Left ventricle myocardium inferior (tissue), 1 donor: ENCODE measurements around the gene PRKG1. TPM values are rescaled to one million over a fixed set of nuclear protein-coding genes. Genes with fewer than 3 reads are reported as not detected.

Experiments
- DNase-seq: peaks from one replicate; pipeline ENCODE4 v3.0.0-alpha.2; 2020
- H3K27ac ChIP-seq: fragments of 200-600 bp; replicated peaks from 2 replicates; pipeline ENCODE4 v1.8.0; 2021
- H3K27me3 ChIP-seq: fragments of 200-600 bp; 2 replicates; pipeline ENCODE4 v1.8.0; 2021; ENCODE audit warnings: low read depth
- H3K36me3 ChIP-seq: fragments of 200-600 bp; 2 replicates; pipeline ENCODE4 v1.8.0; 2021
- H3K4me1 ChIP-seq: fragments of 200-600 bp; 2 replicates; pipeline ENCODE4 v1.8.0; 2021
- H3K4me3 ChIP-seq: fragments of 200-600 bp; 2 replicates; pipeline ENCODE4 v1.8.0; 2021; ENCODE audit warnings: mild to moderate bottlenecking, moderate library complexity
- H3K9me3 ChIP-seq: fragments of 200-600 bp; replicated peaks from 2 replicates; pipeline ENCODE4 v1.8.0; 2021
- CTCF ChIP-seq: fragments of 200-600 bp; IDR thresholded peaks from 2 replicates; pipeline ENCODE4 v1.8.0; 2021; ENCODE audit warnings: antibody characterized with exemption, mild to moderate bottlenecking, borderline replicate concordance
- intact Hi-C: fragments of 100-400 bp; cut with micrococcal nuclease; formaldehyde crosslinking; loops from one replicate; pipeline ENCODE4 v1.11.0; 2022
- total RNA-seq: library from RNA; stranded (reverse); fragmentation: NEBNext Ultra II Directional; extraction: Animal tissue kit (Norgen Biotek cat#: 25700); gene quantifications from one replicate; pipeline ENCODE4 v1.2.1, GENCODE V29; 2021
- donor health status: DM: no; HTN: yes; CAD: no; lungs with severe emphysema.

The PRKG1 gene
- total RNA-seq, 1 donor from 2014 or later = 38.9 TPM

GRCh38 chr10:52248697-52249306, 1174.5 kb downstream of the PRKG1 start:
- H3K36me3 ChIP-seq = no peaks in the 10 kb centered on the region
- H3K4me3 ChIP-seq = no peak overlapping the region
- no peaks in the 10 kb centered on the region for H3K27me3 ChIP-seq
- TF ChIP-seq CTCF = no peak
- intact Hi-C loops = no loop called here
- no peak overlapping the region for H3K27ac ChIP-seq
- no peak for DNase-seq
- H3K9me3 ChIP-seq = no peaks in the 10 kb centered on the region
- peaks cover 22% of the 10 kb centered on the region for H3K4me1 ChIP-seq

GRCh38 chr10:52249850-52250395, 1175.6 kb downstream of the PRKG1 start:
- H3K9me3 ChIP-seq = no peaks in the 10 kb centered on the region
- intact Hi-C loops = no loop called here
- no peaks in the 10 kb centered on the region for H3K27me3 ChIP-seq
- TF ChIP-seq CTCF = no peak
- no peak overlapping the region for H3K4me3 ChIP-seq
- H3K4me1 ChIP-seq = peaks cover 22% of the 10 kb centered on the region
- H3K27ac ChIP-seq = peak overlapping the region; percentile 42
- no peak for DNase-seq
- no peaks in the 10 kb centered on the region for H3K36me3 ChIP-seq

GRCh38 chr10:52250510-52250909, 1176.2 kb downstream of the PRKG1 start:
- Histone ChIP-seq H3K4me3 (no peak overlapping the region), H3K27me3 (no peaks in the 10 kb centered on the region)
- intact Hi-C loops = no loop called here

GRCh38 chr10:52252307-52252706, 1178.0 kb downstream of the PRKG1 start:
- TF ChIP-seq CTCF = no peak

More at GRCh38 chr10:52250510-52250909, 1176.2 kb downstream of the PRKG1 start:
- no peak for DNase-seq
- peak overlapping the region; percentile 42 for H3K27ac ChIP-seq
- no peaks in the 10 kb centered on the region for H3K36me3 ChIP-seq
- peaks cover 22% of the 10 kb centered on the region for H3K4me1 ChIP-seq
- no peaks in the 10 kb centered on the region for H3K9me3 ChIP-seq
- no peak for TF ChIP-seq CTCF

GRCh38 chr10:52256832-52257691, 1182.8 kb downstream of the PRKG1 start:
- TF ChIP-seq CTCF = no peak
- no peaks in the 10 kb centered on the region for H3K36me3 ChIP-seq
- intact Hi-C loops = no loop called here

More at GRCh38 chr10:52252307-52252706, 1178.0 kb downstream of the PRKG1 start:
- no peak for DNase-seq
- intact Hi-C loops = no loop called here
- Histone ChIP-seq H3K4me1 (peaks cover 22% of the 10 kb centered on the region), H3K36me3 (no peaks in the 10 kb centered on the region), H3K27me3 (no peaks in the 10 kb centered on the region), H3K9me3 (no peaks in the 10 kb centered on the region), H3K4me3 (no peak overlapping the region), H3K27ac (no peak overlapping the region)

More at GRCh38 chr10:52256832-52257691, 1182.8 kb downstream of the PRKG1 start:
- no peak overlapping the region for H3K4me3 ChIP-seq
- no peaks in the 10 kb centered on the region for H3K27me3 ChIP-seq
- H3K27ac ChIP-seq = no peak overlapping the region
- DNase-seq = no peak
- peaks cover 8% of the 10 kb centered on the region for H3K4me1 ChIP-seq
- H3K9me3 ChIP-seq = no peaks in the 10 kb centered on the region
